WTC11 (cell line): ENCODE data around the gene NLE1. TPM values are rescaled to one million over a fixed set of nuclear protein-coding genes. Genes with fewer than 3 reads are reported as not detected.
A peak's percentile ranks its signal among the peaks of the same experiment; 100 is the strongest.

Experiments used
- ATAC-seq: fragments of 200-7000 bp; cut with Tn5 transposase; 2 replicates; pipeline ENCODE4 v1.10.0; 2021; ENCODE audit warnings: mild to moderate bottlenecking, moderate library complexity
- CTCF ChIA-PET: fragments of 300-600 bp; sonication (Branson Sonifier 250); formaldehyde crosslinking; loops from one replicate; lab custom pipeline; 2021; ENCODE audit warnings: antibody characterized with exemption; lab: Charles Lee
- POLR2A ChIA-PET: fragments of 350-600 bp; sonication (Branson Sonifier 250); formaldehyde crosslinking; loops from one replicate; lab custom pipeline; 2021; ENCODE audit warnings: antibody characterized with exemption; lab: Charles Lee
- DNase-seq: peaks from one replicate; pipeline ENCODE4 v3.0.0; 2021; ENCODE audit warnings: low spot score
- H3K27ac Mint-ChIP-seq: 2 replicates; pipeline ENCODE4 v1.8.0; 2021; ENCODE audit warnings: mixed read lengths
- H3K27me3 Mint-ChIP-seq: 2 replicates; pipeline ENCODE4 v1.8.0; 2021; ENCODE audit warnings: low read depth, mild to moderate bottlenecking, moderate library complexity, mixed read lengths
- H3K36me3 Mint-ChIP-seq: 2 replicates; pipeline ENCODE4 v1.8.0; 2021; ENCODE audit warnings: mixed read lengths
- H3K4me1 Mint-ChIP-seq: 2 replicates; pipeline ENCODE4 v1.8.0; 2022; ENCODE audit warnings: mixed read lengths
- H3K4me3 Mint-ChIP-seq: 2 replicates; pipeline ENCODE4 v1.8.0; 2021; ENCODE audit warnings: mild to moderate bottlenecking, moderate library complexity, mixed read lengths
- H3K9me3 Mint-ChIP-seq: 2 replicates; pipeline ENCODE4 v1.8.0; 2021; ENCODE audit warnings: mixed read lengths
- NFE2L1 ChIP-seq: sonication (generic); formaldehyde crosslinking; IDR thresholded peaks from 2 replicates; pipeline ENCODE4 v1.8.1; 2023; ENCODE audit warnings: missing genetic modification reagents
- OVOL2 ChIP-seq: fragments of 250-450 bp; sonication (Bioruptor Pico); IDR thresholded peaks from 2 replicates; pipeline ENCODE4 v1.9.0; 2021; ENCODE audit warnings: mild to moderate bottlenecking, borderline replicate concordance
- PRRX2 ChIP-seq: fragments of 250-450 bp; sonication (Bioruptor Pico); IDR thresholded peaks from 2 replicates; pipeline ENCODE4 v1.8.0; 2021; ENCODE audit warnings: mild to moderate bottlenecking
- SP1 ChIP-seq: sonication (generic); formaldehyde crosslinking; conservative IDR thresholded peaks from 2 replicates; pipeline ENCODE4 v1.8.1; 2022; ENCODE audit warnings: missing genetic modification reagents
- TEAD1 ChIP-seq: sonication (generic); formaldehyde crosslinking; IDR thresholded peaks from 2 replicates; pipeline ENCODE4 v1.8.0; 2022; ENCODE audit warnings: mild to moderate bottlenecking, missing genetic modification reagents
- TP53 ChIP-seq: sonication (generic); formaldehyde crosslinking; IDR thresholded peaks from 2 replicates; pipeline ENCODE4 v1.8.1; 2023; ENCODE audit warnings: mild to moderate bottlenecking, missing genetic modification reagents
- ZBTB21 ChIP-seq: sonication (generic); formaldehyde crosslinking; IDR thresholded peaks from 2 replicates; pipeline ENCODE4 v1.8.1; 2023; ENCODE audit warnings: mild to moderate bottlenecking, missing genetic modification reagents, borderline replicate concordance
- ZNF121 ChIP-seq: sonication (generic); formaldehyde crosslinking; IDR thresholded peaks from 2 replicates; pipeline ENCODE4 v1.8.0; 2023; ENCODE audit warnings: missing genetic modification reagents
- ZNF317 ChIP-seq: sonication (generic); formaldehyde crosslinking; IDR thresholded peaks from 2 replicates; pipeline ENCODE4 v1.8.1; 2023; ENCODE audit warnings: low read depth, mild to moderate bottlenecking, moderate library complexity, missing genetic modification reagents, borderline replicate concordance
- ZNF423 ChIP-seq: fragments of 250-450 bp; sonication (Bioruptor Pico); IDR thresholded peaks from 2 replicates; pipeline ENCODE4 v2.1.2; 2022; ENCODE audit warnings: mild to moderate bottlenecking, moderate library complexity
- total RNA-seq: library from RNA; stranded (reverse); gene quantifications from 3 replicates; pipeline ENCODE4 v1.2.3, GENCODE V29; 2021
- TF ChIP-seq, protein P1 (sequence below): sonication (generic); formaldehyde crosslinking; IDR thresholded peaks from 2 replicates; pipeline ENCODE4 v1.8.1; 2022; ENCODE audit warnings: mild to moderate bottlenecking, moderate library complexity, missing genetic modification reagents
- TF ChIP-seq, protein P2 (sequence below): sonication (generic); formaldehyde crosslinking; IDR thresholded peaks from 2 replicates; pipeline ENCODE4 v1.8.0; 2023; ENCODE audit warnings: missing genetic modification reagents, mild to moderate bottlenecking, borderline replicate concordance
- TF ChIP-seq, protein P3 (sequence below): sonication (generic); formaldehyde crosslinking; IDR thresholded peaks from 2 replicates; pipeline ENCODE4 v1.8.1; 2022; ENCODE audit warnings: mild to moderate bottlenecking, missing genetic modification reagents, moderate library complexity, borderline replicate concordance
- TF ChIP-seq, protein P4 (sequence below): sonication (generic); formaldehyde crosslinking; IDR thresholded peaks from 2 replicates; pipeline ENCODE4 v1.8.1; 2023; ENCODE audit warnings: mild to moderate bottlenecking, moderate library complexity, missing genetic modification reagents
- TF ChIP-seq, protein P5 (sequence below): fragments of 200-600 bp; IDR thresholded peaks from 2 replicates; pipeline ENCODE4 v1.8.0; 2022; ENCODE audit warnings: antibody characterized with exemption
- TF ChIP-seq, protein P6 (sequence below): sonication (generic); formaldehyde crosslinking; IDR thresholded peaks from 2 replicates; pipeline ENCODE4 v1.8.0; 2022; ENCODE audit warnings: mild to moderate bottlenecking, missing genetic modification reagents
- TF ChIP-seq, protein P7 (sequence below): sonication (generic); formaldehyde crosslinking; IDR thresholded peaks from 2 replicates; pipeline ENCODE4 v1.8.1; 2022; ENCODE audit warnings: missing genetic modification reagents, borderline replicate concordance

The NLE1 gene
- total RNA-seq, 1 experiment from 2014 or later = 52.2 TPM

DNA sequence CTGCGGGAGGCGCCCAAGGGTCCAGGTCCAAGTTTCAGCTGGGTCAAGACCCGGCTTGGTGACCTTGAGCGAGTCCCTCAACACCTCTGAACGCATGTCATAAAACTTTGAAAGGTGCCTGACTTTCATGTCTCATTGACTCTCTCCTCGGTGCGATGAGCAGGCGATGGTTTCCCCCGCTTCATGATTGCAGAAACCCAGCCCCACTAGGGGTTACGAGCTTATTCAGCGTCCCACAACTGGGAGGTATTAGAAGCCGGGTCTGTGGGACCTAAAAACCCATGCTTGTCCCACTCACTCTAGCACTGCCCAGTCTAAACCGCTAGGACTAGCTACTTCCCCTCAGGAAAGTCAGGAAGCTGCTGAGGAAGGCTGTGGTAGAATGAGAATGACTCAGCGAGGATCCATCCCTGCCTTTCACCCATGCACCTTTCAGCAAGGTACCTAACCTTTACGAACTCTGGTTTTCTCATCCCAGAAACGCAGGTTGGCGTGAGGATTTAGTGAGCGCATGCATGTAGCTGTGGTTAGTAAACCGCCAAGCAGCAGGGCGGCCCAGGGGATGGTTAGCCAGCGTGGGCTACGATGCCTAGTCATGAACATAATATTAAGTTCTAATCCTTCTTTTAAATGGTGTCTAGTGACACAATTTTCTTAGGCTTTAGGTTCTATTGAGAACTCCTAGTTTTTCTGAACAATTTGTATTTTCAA, 52.4 kb downstream of the NLE1 start (continued):
- TF ChIP-seq, protein P1, sequence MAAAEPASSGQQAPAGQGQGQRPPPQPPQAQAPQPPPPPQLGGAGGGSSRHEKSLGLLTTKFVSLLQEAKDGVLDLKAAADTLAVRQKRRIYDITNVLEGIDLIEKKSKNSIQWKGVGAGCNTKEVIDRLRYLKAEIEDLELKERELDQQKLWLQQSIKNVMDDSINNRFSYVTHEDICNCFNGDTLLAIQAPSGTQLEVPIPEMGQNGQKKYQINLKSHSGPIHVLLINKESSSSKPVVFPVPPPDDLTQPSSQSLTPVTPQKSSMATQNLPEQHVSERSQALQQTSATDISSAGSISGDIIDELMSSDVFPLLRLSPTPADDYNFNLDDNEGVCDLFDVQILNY = no peak
- TF ChIP-seq OVOL2 = no peak
- TF ChIP-seq NFE2L1 (CRISPR knock-in tag) = peak; percentile 90
- TF ChIP-seq, all 79 proteins: peak for 2

DNA sequence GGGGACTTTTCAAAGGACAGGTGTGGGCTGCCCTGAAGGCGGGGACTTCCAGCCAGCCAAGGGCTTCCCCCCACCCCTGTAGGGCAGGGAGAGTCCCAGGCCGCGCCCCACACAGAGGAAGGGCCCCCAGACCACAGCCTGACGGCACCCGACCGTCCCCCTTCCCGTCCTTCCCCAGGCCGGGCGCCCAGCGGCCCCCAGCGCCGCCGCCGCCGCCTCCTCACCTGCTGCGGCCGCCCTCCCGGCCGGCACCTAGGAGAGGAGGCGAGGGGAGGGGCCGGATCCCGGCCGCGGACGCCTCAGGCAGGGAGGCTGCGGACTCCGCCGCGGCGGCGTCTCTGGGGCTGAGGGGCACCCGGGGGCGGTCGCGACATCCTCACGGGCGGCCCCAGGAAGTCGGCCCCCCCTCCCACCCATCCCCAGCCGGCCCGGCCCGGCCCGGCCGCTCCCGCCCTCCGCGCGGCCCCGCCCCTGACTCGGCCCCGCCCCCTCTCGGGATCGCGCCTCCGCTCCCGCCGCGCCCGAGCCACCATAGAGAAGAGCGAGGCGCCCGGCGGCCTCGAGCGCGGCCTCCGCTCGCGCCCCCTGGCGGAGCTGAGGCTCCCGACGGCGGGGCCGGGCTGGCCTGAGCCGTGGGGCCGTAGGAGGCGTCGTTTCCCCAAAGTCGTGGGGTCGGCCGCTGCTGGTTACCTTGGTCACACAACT, 53.1 kb downstream of the NLE1 start:
- Mint-ChIP-seq H3K36me3 (no peaks in the 10 kb centered on the region), H3K4me3 (peak overlapping the region; percentile 87), H3K9me3 (no peaks in the 10 kb centered on the region), H3K27ac (no peak overlapping the region), H3K4me1 (peaks cover 43% of the 10 kb centered on the region), H3K27me3 (peaks cover 4% of the 10 kb centered on the region)
- TF ChIP-seq, protein P2, sequence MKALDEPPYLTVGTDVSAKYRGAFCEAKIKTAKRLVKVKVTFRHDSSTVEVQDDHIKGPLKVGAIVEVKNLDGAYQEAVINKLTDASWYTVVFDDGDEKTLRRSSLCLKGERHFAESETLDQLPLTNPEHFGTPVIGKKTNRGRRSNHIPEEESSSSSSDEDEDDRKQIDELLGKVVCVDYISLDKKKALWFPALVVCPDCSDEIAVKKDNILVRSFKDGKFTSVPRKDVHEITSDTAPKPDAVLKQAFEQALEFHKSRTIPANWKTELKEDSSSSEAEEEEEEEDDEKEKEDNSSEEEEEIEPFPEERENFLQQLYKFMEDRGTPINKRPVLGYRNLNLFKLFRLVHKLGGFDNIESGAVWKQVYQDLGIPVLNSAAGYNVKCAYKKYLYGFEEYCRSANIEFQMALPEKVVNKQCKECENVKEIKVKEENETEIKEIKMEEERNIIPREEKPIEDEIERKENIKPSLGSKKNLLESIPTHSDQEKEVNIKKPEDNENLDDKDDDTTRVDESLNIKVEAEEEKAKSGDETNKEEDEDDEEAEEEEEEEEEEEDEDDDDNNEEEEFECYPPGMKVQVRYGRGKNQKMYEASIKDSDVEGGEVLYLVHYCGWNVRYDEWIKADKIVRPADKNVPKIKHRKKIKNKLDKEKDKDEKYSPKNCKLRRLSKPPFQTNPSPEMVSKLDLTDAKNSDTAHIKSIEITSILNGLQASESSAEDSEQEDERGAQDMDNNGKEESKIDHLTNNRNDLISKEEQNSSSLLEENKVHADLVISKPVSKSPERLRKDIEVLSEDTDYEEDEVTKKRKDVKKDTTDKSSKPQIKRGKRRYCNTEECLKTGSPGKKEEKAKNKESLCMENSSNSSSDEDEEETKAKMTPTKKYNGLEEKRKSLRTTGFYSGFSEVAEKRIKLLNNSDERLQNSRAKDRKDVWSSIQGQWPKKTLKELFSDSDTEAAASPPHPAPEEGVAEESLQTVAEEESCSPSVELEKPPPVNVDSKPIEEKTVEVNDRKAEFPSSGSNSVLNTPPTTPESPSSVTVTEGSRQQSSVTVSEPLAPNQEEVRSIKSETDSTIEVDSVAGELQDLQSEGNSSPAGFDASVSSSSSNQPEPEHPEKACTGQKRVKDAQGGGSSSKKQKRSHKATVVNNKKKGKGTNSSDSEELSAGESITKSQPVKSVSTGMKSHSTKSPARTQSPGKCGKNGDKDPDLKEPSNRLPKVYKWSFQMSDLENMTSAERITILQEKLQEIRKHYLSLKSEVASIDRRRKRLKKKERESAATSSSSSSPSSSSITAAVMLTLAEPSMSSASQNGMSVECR (CRISPR knock-in tag) = no peak
- TF ChIP-seq, protein P3, sequence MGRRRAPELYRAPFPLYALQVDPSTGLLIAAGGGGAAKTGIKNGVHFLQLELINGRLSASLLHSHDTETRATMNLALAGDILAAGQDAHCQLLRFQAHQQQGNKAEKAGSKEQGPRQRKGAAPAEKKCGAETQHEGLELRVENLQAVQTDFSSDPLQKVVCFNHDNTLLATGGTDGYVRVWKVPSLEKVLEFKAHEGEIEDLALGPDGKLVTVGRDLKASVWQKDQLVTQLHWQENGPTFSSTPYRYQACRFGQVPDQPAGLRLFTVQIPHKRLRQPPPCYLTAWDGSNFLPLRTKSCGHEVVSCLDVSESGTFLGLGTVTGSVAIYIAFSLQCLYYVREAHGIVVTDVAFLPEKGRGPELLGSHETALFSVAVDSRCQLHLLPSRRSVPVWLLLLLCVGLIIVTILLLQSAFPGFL (CRISPR knock-in tag) = no peak
- TF ChIP-seq ZNF423 (CRISPR knock-in tag) (peak; percentile 57), TP53 (CRISPR knock-in tag) (peak; percentile 30; the same call in 1 of the 2 replicates), ZNF317 (CRISPR knock-in tag) (no peak), ZBTB21 (CRISPR knock-in tag) (no peak), SP1 (peak; percentile 70), TEAD1 (CRISPR knock-in tag) (peak; percentile 63; the same call in 1 of the 2 replicates), PRRX2 (CRISPR knock-in tag) (no peak), ZNF121 (peak; percentile 63; the same call in 1 of the 2 replicates)
- TF ChIP-seq, protein P4, sequence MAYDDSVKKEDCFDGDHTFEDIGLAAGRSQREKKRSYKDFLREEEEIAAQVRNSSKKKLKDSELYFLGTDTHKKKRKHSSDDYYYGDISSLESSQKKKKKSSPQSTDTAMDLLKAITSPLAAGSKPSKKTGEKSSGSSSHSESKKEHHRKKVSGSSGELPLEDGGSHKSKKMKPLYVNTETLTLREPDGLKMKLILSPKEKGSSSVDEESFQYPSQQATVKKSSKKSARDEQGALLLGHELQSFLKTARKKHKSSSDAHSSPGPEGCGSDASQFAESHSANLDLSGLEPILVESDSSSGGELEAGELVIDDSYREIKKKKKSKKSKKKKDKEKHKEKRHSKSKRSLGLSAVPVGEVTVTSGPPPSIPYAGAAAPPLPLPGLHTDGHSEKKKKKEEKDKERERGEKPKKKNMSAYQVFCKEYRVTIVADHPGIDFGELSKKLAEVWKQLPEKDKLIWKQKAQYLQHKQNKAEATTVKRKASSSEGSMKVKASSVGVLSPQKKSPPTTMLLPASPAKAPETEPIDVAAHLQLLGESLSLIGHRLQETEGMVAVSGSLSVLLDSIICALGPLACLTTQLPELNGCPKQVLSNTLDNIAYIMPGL (CRISPR knock-in tag) = peak; percentile 69; the same call in 1 of the 2 replicates
- TF ChIP-seq, protein P5, sequence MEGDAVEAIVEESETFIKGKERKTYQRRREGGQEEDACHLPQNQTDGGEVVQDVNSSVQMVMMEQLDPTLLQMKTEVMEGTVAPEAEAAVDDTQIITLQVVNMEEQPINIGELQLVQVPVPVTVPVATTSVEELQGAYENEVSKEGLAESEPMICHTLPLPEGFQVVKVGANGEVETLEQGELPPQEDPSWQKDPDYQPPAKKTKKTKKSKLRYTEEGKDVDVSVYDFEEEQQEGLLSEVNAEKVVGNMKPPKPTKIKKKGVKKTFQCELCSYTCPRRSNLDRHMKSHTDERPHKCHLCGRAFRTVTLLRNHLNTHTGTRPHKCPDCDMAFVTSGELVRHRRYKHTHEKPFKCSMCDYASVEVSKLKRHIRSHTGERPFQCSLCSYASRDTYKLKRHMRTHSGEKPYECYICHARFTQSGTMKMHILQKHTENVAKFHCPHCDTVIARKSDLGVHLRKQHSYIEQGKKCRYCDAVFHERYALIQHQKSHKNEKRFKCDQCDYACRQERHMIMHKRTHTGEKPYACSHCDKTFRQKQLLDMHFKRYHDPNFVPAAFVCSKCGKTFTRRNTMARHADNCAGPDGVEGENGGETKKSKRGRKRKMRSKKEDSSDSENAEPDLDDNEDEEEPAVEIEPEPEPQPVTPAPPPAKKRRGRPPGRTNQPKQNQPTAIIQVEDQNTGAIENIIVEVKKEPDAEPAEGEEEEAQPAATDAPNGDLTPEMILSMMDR = peak; percentile 68
- TF ChIP-seq, protein P6, sequence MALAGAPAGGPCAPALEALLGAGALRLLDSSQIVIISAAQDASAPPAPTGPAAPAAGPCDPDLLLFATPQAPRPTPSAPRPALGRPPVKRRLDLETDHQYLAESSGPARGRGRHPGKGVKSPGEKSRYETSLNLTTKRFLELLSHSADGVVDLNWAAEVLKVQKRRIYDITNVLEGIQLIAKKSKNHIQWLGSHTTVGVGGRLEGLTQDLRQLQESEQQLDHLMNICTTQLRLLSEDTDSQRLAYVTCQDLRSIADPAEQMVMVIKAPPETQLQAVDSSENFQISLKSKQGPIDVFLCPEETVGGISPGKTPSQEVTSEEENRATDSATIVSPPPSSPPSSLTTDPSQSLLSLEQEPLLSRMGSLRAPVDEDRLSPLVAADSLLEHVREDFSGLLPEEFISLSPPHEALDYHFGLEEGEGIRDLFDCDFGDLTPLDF (CRISPR knock-in tag) = no peak
- TF ChIP-seq, protein P7, sequence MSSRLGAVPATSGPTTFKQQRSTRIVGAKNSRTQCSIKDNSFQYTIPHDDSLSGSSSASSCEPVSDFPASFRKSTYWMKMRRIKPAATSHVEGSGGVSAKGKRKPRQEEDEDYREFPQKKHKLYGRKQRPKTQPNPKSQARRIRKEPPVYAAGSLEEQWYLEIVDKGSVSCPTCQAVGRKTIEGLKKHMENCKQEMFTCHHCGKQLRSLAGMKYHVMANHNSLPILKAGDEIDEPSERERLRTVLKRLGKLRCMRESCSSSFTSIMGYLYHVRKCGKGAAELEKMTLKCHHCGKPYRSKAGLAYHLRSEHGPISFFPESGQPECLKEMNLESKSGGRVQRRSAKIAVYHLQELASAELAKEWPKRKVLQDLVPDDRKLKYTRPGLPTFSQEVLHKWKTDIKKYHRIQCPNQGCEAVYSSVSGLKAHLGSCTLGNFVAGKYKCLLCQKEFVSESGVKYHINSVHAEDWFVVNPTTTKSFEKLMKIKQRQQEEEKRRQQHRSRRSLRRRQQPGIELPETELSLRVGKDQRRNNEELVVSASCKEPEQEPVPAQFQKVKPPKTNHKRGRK (CRISPR knock-in tag) = no peak
- TF ChIP-seq, protein P1 = peak; percentile 58; the same call in 1 of the 2 replicates
- POLR2A ChIA-PET = interaction anchor here (1.0 kb wide), 1 partner anchor 154 kb away, joined by 3 read pairs; the partner anchor contains the start of gene SLFN5
- CTCF ChIA-PET = interaction anchor here (0.7 to 2.0 kb wide), 28 partner anchors 9 to 487 kb away, joined by 3 to 27 read pairs (median 4); partner anchors contain the start of genes RAD51D and RFFL
- DNase-seq (peak; percentile 85), ATAC-seq (peak; percentile 85)
